GOT3 (cell line): ENCODE data around the gene PTPN5.
"Not testable (repeated sequence)": the region's sequence is repeated elsewhere in the genome, so short reads cannot be mapped to it uniquely, and the experiment has no call there.

Source experiments
- DNase-seq: peaks from one replicate; lab custom pipeline; 2025; ENCODE audit warnings: mixed read lengths; lab: John Stamatoyannopoulos, UW

PTPN5 gene

GRCh38 chr11:18682466-18682865 is 109.1 kb downstream of the PTPN5 start:
- no peak for DNase-seq

GRCh38 chr11:18681949-18682348 is 109.6 kb downstream of the PTPN5 start:
- DNase-seq: not testable (repeated sequence)
